Natural killer cell (primary cell): Measurements from ENCODE around the gene APOE. TPM values are rescaled to one million over a fixed set of nuclear protein-coding genes. Genes with fewer than 3 reads are reported as not detected.
"Not testable (repeated sequence)": the region's sequence is repeated elsewhere in the genome, so short reads cannot be mapped to it uniquely, and the experiment has no call there.

Source experiments
- ATAC-seq, 3 donors: fragments of 150-1000 bp in 2 of 3; fragments of 200-7000 bp in 1 of 3; cut with Tn5 transposase; 1 replicate in 1 of 3; 2 replicates in 2 of 3; pipeline ENCODE4 v1.10.0; 2021; ENCODE audit warnings: mild to moderate bottlenecking in 2 of 3, moderate library complexity in 2 of 3
- DNase-seq, 2 donors: peaks; one replicate each; pipeline versions ENCODE4 v3.0.0 to v3.0.0-alpha.2; 2013 to 2021; ENCODE audit warnings: mixed read lengths in 1 of 2
- H3K27ac ChIP-seq: one replicate; pipeline ENCODE4 v1.5.1; 2013; ENCODE audit warnings: mild to moderate bottlenecking, low read length
- H3K27me3 ChIP-seq: one replicate; pipeline ENCODE4 v1.6.1; 2013; ENCODE audit warnings: low read length; ENCODE audit not compliant: control insufficient read depth, insufficient read depth
- H3K36me3 ChIP-seq: one replicate; pipeline ENCODE4 v1.6.1; 2013; ENCODE audit warnings: low read length; ENCODE audit not compliant: control insufficient read depth, insufficient read depth
- H3K4me1 ChIP-seq: one replicate; pipeline ENCODE4 v1.6.1; 2013; ENCODE audit warnings: low read length; ENCODE audit not compliant: control insufficient read depth, insufficient read depth
- H3K4me3 ChIP-seq: one replicate; pipeline ENCODE4 v1.5.1; 2013; ENCODE audit warnings: low read length
- H3K9me3 ChIP-seq: one replicate; pipeline ENCODE4 v1.6.1; 2013; ENCODE audit warnings: low read length; ENCODE audit not compliant: control insufficient read depth, insufficient read depth
- H3K27ac Mint-ChIP-seq, 2 donors: one replicate each; pipeline ENCODE4 v1.8.0; 2022; ENCODE audit warnings: mild to moderate bottlenecking in 2 of 2, mixed read lengths in 2 of 2, moderate library complexity in 1 of 2
- H3K27me3 Mint-ChIP-seq, 2 donors: one replicate each; pipeline ENCODE4 v1.8.0; 2022; ENCODE audit warnings: low read depth in 2 of 2, mixed read lengths in 2 of 2
- H3K36me3 Mint-ChIP-seq: one replicate; pipeline ENCODE4 v1.8.0; 2022; ENCODE audit warnings: mixed read lengths
- H3K4me1 Mint-ChIP-seq, 2 donors: one replicate each; pipeline ENCODE4 v1.8.0; 2022; ENCODE audit warnings: mixed read lengths in 2 of 2
- H3K4me3 Mint-ChIP-seq: one replicate; pipeline ENCODE4 v1.8.0; 2022; ENCODE audit warnings: mild to moderate bottlenecking, moderate library complexity, mixed read lengths
- H3K9me3 Mint-ChIP-seq, 2 donors: one replicate each; pipeline ENCODE4 v1.8.0; 2022; ENCODE audit warnings: mixed read lengths in 2 of 2
- CTCF ChIP-seq: fragments of 200-600 bp; IDR thresholded peaks from one replicate; pipeline ENCODE4 v1.8.0; 2022; ENCODE audit warnings: antibody characterized with exemption
- WGBS: methylation state at CpG from one replicate; pipeline ENCODE4 v1.1.7; 2013; ENCODE audit warnings: missing lambda C conversion rate; ENCODE audit not compliant: insufficient coverage; 5-methylcytosine and 5-hydroxymethylcytosine counted together
- intact Hi-C: fragments of 100-400 bp; cut with micrococcal nuclease; formaldehyde crosslinking; loops from one replicate; pipeline ENCODE4 v1.14.2; 2022
- total RNA-seq, 4 donors: library from RNA; stranded (reverse); fragments of 120-200 nt in 1 of 4; gene quantifications; one replicate each; pipeline versions ENCODE4 v1.2.3 to v1.2.4, GENCODE V29; 2013 to 2022

Gene APOE
- total RNA-seq, 3 donors from 2014 or later (not counting 1 experiment from before 2014, with no cell fraction given) = 0.45 to 2.7 (median 1.3) TPM

- no peak overlapping the region for H3K27ac Mint-ChIP-seq
- TF ChIP-seq CTCF = no peak
- intact Hi-C loops = no loop called here
These were observed 26.1 kb upstream of the APOE start for GRCh38 chr19:44879309-44880065.

GRCh38 chr19:44882063-44882462 is 23.5 kb upstream of the APOE start:
- Mint-ChIP-seq H3K27ac (no peak overlapping the region), H3K27me3 (peaks cover 0 to 3% of the 10 kb centered on the region in 2 donors), H3K4me3 (no peak overlapping the region), H3K36me3 (no peaks in the 10 kb centered on the region), H3K4me1 (no peaks in the 10 kb centered on the region), H3K9me3 (no peaks in the 10 kb centered on the region)
- DNase-seq = no peak
- WGBS = 92% methylated on average over 15 of the region's 15 CpGs
- Histone ChIP-seq H3K27ac (no peak overlapping the region), H3K4me1 (no peaks in the 10 kb centered on the region), H3K4me3 (no peak overlapping the region), H3K9me3 (no peaks in the 10 kb centered on the region), H3K27me3 (no peaks in the 10 kb centered on the region), H3K36me3 (no peaks in the 10 kb centered on the region)
- intact Hi-C loops = no loop called here
- no peak for TF ChIP-seq CTCF
- ATAC-seq = no peak

More at GRCh38 chr19:44879309-44880065, 26.1 kb upstream of the APOE start:
- Histone ChIP-seq H3K27me3 (no peaks in the 10 kb centered on the region), H3K9me3 (no peaks in the 10 kb centered on the region), H3K36me3 (no peaks in the 10 kb centered on the region), H3K27ac (no peak overlapping the region), H3K4me1 (no peaks in the 10 kb centered on the region), H3K4me3 (no peak overlapping the region)
- H3K4me3 Mint-ChIP-seq = no peak overlapping the region
- H3K9me3 Mint-ChIP-seq = no peaks in the 10 kb centered on the region
- peaks cover 0 to 3% of the 10 kb centered on the region in 2 donors for H3K27me3 Mint-ChIP-seq
- no peaks in the 10 kb centered on the region for H3K36me3 Mint-ChIP-seq
- DNase-seq = no peak
- no peak for ATAC-seq
- 86% methylated on average over 14 of the region's 18 CpGs for WGBS
- H3K4me1 Mint-ChIP-seq = no peaks in the 10 kb centered on the region

- H3K27ac Mint-ChIP-seq, intact Hi-C loops: not testable (repeated sequence)
These were observed 22.8 kb upstream of the APOE start for GRCh38 chr19:44882619-44883397.

GRCh38 chr19:44883922-44884321 is 21.7 kb upstream of the APOE start:
- ATAC-seq (no peak), DNase-seq (no peak)
- no peaks in the 10 kb centered on the region for H3K9me3 ChIP-seq
- no peak overlapping the region for H3K27ac Mint-ChIP-seq
- H3K4me1 ChIP-seq = no peaks in the 10 kb centered on the region
- H3K27me3 ChIP-seq = no peaks in the 10 kb centered on the region
- TF ChIP-seq CTCF = no peak
- H3K27ac ChIP-seq = no peak overlapping the region
- H3K27me3 Mint-ChIP-seq = peaks cover 0 to 3% of the 10 kb centered on the region in 2 donors
- intact Hi-C loops = no loop called here
- H3K4me1 Mint-ChIP-seq = no peaks in the 10 kb centered on the region
- H3K36me3 Mint-ChIP-seq = no peaks in the 10 kb centered on the region
- WGBS = 94% methylated on average over 3 of the region's 5 CpGs
- H3K36me3 ChIP-seq = no peaks in the 10 kb centered on the region
- H3K4me3 Mint-ChIP-seq = no peak overlapping the region
- H3K9me3 Mint-ChIP-seq = no peaks in the 10 kb centered on the region
- H3K4me3 ChIP-seq = no peak overlapping the region

More at GRCh38 chr19:44882619-44883397, 22.8 kb upstream of the APOE start:
- H3K27me3 ChIP-seq, H3K4me3 Mint-ChIP-seq, H3K36me3 Mint-ChIP-seq, H3K4me3 ChIP-seq, DNase-seq, H3K27me3 Mint-ChIP-seq, H3K4me1 ChIP-seq, H3K27ac ChIP-seq, H3K36me3 ChIP-seq, ATAC-seq, H3K9me3 Mint-ChIP-seq, H3K9me3 ChIP-seq, H3K4me1 Mint-ChIP-seq: not testable (repeated sequence)
- WGBS = 93% methylated on average over 19 of the region's 19 CpGs
